GM19467 (cell line): ENCODE results near the gene TRANK1.

Source experiments
- ATAC-seq: cut with Tn5 transposase; IDR thresholded peaks from one replicate; pipeline ENCODE4 v1.9.1; 2021; ENCODE audit warnings: mild to moderate bottlenecking, moderate library complexity; ENCODE audit not compliant: unreplicated experiment

TRANK1 gene

GRCh38 chr3:36859494-36859893 lies 85.4 kb downstream of the TRANK1 start:
- ATAC-seq, result no peak

- no peak for ATAC-seq
Measured at GRCh38 chr3:36852071-36852470, 92.8 kb downstream of the TRANK1 start.

GRCh38 chr3:36850743-36851142 lies 94.1 kb downstream of the TRANK1 start:
- ATAC-seq, result no peak

- ATAC-seq, result no peak
Measured at GRCh38 chr3:36846406-36846805, 98.4 kb downstream of the TRANK1 start.

- peak; percentile 72 for ATAC-seq
Measured at GRCh38 chr3:36843065-36844051, 101.5 kb downstream of the TRANK1 start.

- ATAC-seq, result no peak
Measured at GRCh38 chr3:36842275-36842674, 102.6 kb downstream of the TRANK1 start.

GRCh38 chr3:36840453-36840921 lies 104.4 kb downstream of the TRANK1 start:
- ATAC-seq, result no peak

- ATAC-seq, result no peak
Measured at GRCh38 chr3:36837089-36837488, 107.8 kb downstream of the TRANK1 start.

GRCh38 chr3:36833160-36833814 lies 111.6 kb downstream of the TRANK1 start:
- ATAC-seq, result no peak

- no peak for ATAC-seq
Measured at GRCh38 chr3:36832406-36832805, 112.4 kb downstream of the TRANK1 start.

- no peak for ATAC-seq
Measured at GRCh38 chr3:36827133-36827532, 117.7 kb downstream of the TRANK1 start.

GRCh38 chr3:36826240-36826639 lies 118.6 kb downstream of the TRANK1 start:
- no peak for ATAC-seq

- ATAC-seq, result no peak
Measured at GRCh38 chr3:36824443-36824842, 120.4 kb downstream of the TRANK1 start.

- ATAC-seq, result no peak
Measured at GRCh38 chr3:36823806-36824205, 121.0 kb downstream of the TRANK1 start.

- ATAC-seq, result no peak
Measured at GRCh38 chr3:36820083-36820482, 124.8 kb downstream of the TRANK1 start.

GRCh38 chr3:36817806-36818533 lies 126.9 kb downstream of the TRANK1 start:
- ATAC-seq, result no peak

- ATAC-seq, result no peak
Measured at GRCh38 chr3:36815375-36815774, 129.5 kb downstream of the TRANK1 start.

- ATAC-seq, result no peak
Measured at GRCh38 chr3:36814776-36815175, 130.1 kb downstream of the TRANK1 start.

- ATAC-seq, result no peak
Measured at GRCh38 chr3:36814066-36814717, 130.7 kb downstream of the TRANK1 start.

- ATAC-seq, result no peak
Measured at GRCh38 chr3:36813305-36813704, 131.5 kb downstream of the TRANK1 start.

- no peak for ATAC-seq
Measured at GRCh38 chr3:36812240-36812639, 132.6 kb downstream of the TRANK1 start.
